Head of caudate nucleus (tissue), 42 donors: Measurements from ENCODE around the gene HOXD13.

Experiments used
- DNase-seq, 42 donors: peaks; one replicate each; pipeline versions ENCODE4 v3.0.0 to v3.0.0-alpha.2; 2020 to 2021; ENCODE audit warnings: mixed read lengths in 7 of 42
- intact Hi-C: fragments of 100-400 bp; cut with DNase I; formaldehyde crosslinking; loops from one replicate; pipeline ENCODE4 v1.15.0; 2022

The HOXD13 gene

GRCh38 chr2:176112375-176113302 lies 20.1 kb downstream of the HOXD13 start:
- no peak for DNase-seq
- intact Hi-C loops: no loop called here

GRCh38 chr2:176114120-176114929 lies 21.8 kb downstream of the HOXD13 start:
- intact Hi-C loops: no loop called here

DNA sequence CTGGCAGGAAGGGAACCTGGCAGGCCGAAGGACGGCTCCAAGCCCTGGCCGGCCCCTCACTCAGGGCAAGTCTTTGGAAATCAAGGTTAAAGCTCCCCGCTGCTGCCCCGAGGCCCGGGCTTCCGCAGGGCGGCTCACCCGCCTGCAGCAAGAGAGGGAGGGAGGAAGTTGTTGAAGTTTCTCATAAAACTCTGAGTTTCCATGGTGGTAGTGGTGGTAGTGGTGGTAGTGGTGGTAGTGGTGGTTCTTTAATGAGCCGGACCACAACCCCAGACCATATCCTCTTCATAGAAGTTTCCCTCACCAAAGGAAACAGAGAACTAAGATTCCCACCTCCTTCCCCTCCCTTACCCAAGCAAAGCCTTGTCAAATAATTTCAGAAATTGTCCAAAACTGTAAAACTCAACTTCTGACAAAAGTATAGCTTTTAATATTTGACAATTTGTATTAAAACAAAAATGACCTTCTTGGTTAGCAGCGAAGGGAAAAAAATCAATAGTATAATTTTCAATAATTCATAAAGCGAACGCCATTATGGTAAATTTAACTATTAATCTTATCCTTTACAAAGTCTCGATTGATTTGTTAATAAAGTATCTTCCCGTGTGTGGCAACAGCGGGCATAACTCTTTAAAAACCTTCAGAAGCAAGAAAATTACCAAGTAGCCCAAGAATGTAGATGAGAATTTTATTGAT lies 22.6 kb downstream of the HOXD13 start:
- DNase-seq: no peak
- intact Hi-C loops: no loop called here

More at GRCh38 chr2:176114120-176114929, 21.8 kb downstream of the HOXD13 start:
- no peak for DNase-seq

DNA sequence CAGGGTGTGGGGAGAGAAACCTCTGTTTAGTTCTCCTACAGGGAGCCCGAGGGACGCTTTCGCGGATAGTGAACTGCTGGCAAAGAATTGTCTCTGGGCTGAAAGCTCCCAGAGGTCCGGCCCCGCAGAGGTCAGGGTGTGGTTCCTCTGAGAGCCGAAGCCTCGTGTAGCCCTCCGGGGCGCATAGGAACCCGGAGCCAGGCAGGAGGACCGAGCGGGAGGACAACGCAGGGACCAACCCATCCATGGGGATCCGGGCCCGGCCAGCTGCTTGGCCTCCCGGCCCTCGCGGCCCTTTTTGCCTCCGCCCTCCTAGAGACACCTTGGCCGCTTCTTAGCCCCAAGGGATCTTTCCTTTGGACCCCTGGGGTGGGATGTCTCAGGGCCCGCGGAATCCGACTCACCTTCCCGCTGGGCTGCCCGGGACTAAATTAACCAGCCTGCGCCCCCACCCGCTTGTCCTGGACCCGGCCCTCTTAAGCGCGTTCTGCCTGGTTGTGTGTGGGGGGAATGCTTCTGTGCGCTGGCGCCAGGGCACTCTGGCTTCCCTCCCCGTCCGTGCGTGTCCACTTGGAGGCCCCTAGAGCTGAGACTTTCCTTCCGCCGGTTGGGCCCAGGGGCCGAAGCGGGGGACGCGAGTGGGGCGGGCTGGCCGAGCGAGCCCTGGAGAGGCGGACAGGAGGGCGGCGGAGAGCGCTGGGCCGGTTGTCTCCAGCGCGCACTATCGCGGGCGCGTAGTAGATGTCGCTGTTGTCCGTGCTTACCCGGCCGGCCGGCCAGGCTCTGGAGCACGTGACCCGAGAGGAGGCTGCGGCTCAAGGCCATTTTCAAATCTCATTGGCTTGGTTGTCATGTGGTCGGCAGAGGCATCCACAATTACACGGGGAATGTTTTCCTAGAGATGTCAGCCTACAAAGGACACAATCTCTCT lies 23.6 kb downstream of the HOXD13 start, which contains the start of gene HOXD10:
Gene HOXD10, plus strand, starts transcription at position 896 of the 931 bp plus-strand sequence. CDS start 56 bp downstream, outside the sequence.
- intact Hi-C loops: no loop called here
- no peak for DNase-seq

DNA sequence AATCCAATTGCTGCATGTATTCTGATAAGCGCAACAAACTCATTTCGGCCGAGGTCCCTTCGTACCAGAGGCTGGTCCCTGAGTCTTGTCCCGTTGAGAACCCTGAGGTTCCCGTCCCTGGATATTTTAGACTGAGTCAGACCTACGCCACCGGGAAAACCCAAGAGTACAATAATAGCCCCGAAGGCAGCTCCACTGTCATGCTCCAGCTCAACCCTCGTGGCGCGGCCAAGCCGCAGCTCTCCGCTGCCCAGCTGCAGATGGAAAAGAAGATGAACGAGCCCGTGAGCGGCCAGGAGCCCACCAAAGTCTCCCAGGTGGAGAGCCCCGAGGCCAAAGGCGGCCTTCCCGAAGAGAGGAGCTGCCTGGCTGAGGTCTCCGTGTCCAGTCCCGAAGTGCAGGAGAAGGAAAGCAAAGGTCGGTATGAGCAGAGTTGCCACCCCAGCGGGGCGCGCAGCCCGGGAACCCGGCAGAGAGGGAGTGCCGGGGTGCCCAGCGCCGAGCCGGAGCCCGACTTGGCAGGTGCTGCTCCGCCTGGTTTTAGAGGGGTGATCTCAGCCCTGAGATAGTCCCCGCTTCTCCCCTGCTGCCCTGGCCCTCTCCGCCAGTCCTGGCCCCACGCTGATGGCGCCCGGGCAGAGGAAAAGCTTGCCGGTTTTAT lies 24.8 kb downstream of the HOXD13 start:
- intact Hi-C loops: no loop called here
- no peak for DNase-seq

DNA sequence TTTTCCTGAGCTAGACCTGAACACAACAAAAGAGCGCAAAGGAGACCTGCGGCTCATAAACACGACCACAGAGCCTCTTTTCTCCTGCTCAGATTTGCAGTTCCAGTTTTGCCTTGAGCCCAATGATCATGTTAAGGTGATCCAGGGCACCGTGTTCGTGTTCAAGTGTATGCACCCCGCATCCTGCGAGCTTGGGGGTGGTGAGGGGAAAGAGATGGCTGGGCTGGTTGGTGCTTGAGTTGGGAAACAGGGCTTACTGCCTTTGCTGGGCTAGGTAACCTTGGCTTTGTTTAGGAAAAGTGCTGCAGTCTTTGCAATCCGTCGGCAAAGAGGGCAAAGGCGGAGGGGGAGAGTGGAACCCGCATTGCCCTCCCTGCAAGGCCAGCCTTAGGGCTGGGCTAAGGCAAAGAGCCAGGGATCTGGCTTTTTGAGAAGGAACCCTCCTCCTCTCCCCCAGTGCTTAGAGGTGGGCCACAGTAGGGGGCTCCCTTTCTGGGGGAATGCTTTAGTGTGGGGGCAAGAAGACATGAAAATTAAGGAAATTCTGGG lies 25.4 kb downstream of the HOXD13 start:
- intact Hi-C loops: no loop called here
- DNase-seq: no peak

- intact Hi-C loops: no loop called here
- no peak for DNase-seq
These were observed 26.2 kb downstream of the HOXD13 start for GRCh38 chr2:176118601-176119339.

GRCh38 chr2:176120364-176121189 lies 28.1 kb downstream of the HOXD13 start:
- no peak for DNase-seq
- intact Hi-C loops: no loop called here

GRCh38 chr2:176121190-176122051 lies 28.9 kb downstream of the HOXD13 start:
- intact Hi-C loops: no loop called here
- no peak for DNase-seq

DNA sequence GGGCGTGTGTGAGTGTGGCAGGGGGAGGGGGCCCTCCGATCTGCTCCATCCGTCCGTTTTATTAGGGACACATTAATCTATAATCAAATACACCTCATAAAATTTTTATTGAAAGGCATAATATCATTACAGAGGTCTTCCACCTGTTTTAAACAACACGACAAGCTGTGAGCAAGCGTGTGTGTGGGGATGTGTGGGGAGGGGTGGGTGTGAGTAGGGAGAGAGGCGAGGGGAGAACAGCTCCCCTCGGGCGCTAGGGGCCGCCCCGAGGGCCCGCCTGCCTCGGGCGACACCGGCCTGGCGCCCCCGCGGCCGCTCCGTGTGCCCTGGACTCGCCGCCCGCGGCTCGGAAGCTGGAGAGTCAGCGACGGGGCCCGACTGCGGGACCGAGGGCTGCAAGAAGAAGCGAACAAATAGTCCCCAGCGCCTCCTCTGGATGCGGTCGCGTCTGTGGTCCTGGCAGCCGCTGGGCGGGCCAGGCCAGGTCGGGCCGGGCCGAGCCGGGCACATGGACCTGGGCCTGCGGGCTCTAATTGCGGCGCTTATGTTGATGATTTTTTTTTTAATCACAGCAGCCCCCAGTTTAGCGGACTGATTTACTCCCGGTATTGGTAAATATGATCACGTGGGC lies 29.6 kb downstream of the HOXD13 start:
- intact Hi-C loops: no loop called here
- no peak for DNase-seq

DNA sequence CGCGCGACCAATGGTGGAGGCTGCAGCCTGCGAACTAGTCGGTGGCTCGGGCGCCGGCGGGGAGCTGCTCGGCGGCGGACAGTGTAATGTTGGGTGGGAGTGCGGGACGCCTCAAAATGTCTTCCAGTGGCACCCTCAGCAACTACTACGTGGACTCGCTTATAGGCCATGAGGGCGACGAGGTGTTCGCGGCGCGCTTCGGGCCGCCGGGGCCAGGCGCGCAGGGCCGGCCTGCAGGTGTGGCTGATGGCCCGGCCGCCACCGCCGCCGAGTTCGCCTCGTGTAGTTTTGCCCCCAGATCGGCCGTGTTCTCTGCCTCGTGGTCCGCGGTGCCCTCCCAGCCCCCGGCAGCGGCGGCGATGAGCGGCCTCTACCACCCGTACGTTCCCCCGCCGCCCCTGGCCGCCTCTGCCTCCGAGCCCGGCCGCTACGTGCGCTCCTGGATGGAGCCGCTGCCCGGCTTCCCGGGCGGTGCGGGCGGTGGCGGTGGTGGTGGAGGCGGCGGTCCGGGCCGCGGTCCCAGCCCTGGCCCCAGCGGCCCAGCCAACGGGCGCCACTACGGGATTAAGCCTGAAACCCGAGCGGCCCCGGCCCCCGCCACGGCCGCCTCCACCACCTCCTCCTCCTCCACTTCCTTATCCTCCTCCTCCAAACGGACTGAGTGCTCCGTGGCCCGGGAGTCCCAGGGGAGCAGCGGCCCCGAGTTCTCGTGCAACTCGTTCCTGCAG lies 30.3 kb downstream of the HOXD13 start, which contains the start of gene HOXD9:
Gene HOXD9, plus strand, starts transcription at position 37 of the 728 bp plus-strand sequence. Its CDS starts 50 bp downstream, at position 87.
- intact Hi-C loops: no loop called here
- no peak for DNase-seq

DNA sequence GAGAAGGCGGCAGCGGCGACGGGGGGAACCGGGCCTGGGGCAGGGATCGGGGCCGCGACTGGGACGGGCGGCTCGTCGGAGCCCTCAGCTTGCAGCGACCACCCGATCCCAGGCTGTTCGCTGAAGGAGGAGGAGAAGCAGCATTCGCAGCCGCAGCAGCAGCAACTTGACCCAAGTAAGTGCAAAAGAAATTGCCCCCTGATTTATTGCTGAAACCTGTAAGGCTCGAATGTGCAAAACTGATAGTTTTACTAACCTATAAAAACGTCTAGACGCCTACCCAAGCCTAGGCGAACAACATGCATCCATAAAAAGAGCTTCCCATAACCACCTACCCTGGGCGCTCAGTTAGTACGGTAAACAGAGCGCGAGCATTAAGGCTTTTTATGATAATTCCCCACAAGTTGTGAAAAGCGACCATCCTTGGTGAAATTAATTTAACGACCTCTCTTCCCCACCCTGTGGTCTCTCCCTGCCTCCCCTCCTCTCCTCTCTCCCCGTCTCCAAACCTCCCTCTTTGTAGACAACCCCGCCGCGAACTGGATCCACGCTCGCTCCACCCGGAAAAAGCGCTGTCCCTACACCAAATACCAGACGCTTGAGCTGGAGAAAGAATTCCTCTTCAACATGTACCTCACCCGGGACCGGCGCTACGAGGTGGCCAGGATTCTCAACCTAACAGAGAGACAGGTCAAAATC lies 31.0 kb downstream of the HOXD13 start:
- intact Hi-C loops: no loop called here
- no peak for DNase-seq
